Cardiac muscle cell (in vitro differentiated cells and primary cell): ENCODE measurements around the gene DPH2. TPM values are rescaled to one million over a fixed set of nuclear protein-coding genes. Genes with fewer than 3 reads are reported as not detected.

ENCODE experiments used
- DNase-seq, 2 donors: peaks; one replicate each; pipeline versions ENCODE4 v3.0.0 to v3.0.0-alpha.2; 2010 to 2017; ENCODE audit warnings: low read depth in 1 of 2, low spot score in 1 of 2
- H3K27ac ChIP-seq: fragments of 200-600 bp; sonication (generic); 2 replicates; pipeline ENCODE4 v1.5.1; 2016
- H3K27me3 ChIP-seq: fragments of 200-600 bp; sonication (generic); 2 replicates; pipeline ENCODE4 v1.6.0; 2016; ENCODE audit warnings: control low read depth
- H3K36me3 ChIP-seq: fragments of 200-600 bp; sonication (generic); 2 replicates; pipeline ENCODE4 v1.5.1; 2016; ENCODE audit warnings: control low read depth
- H3K4me1 ChIP-seq: fragments of 200-600 bp; sonication (generic); 2 replicates; pipeline ENCODE4 v1.8.1; 2017; ENCODE audit warnings: low read depth, mild to moderate bottlenecking, mixed run types
- H3K4me3 ChIP-seq: fragments of 200-600 bp; sonication (generic); 2 replicates; pipeline ENCODE4 v1.5.1; 2016; ENCODE audit warnings: mild to moderate bottlenecking
- H3K9me3 ChIP-seq: fragments of 200-600 bp; sonication (generic); 2 replicates; pipeline ENCODE4 v1.5.1; 2017; ENCODE audit warnings: low read depth, mild to moderate bottlenecking, control low read depth
- polyA plus RNA-seq: library from polyadenylated mRNA; unstranded; fragments of >200 nt; fragmentation: Nextera tagmentation; extraction: Ambion mirVana; gene quantifications from 2 replicates; pipeline ENCODE4 v1.2.1, GENCODE V29; 2016
- total RNA-seq: library from RNA; depleted of rRNA; stranded (reverse); fragments of >200 nt; gene quantifications from 2 replicates; pipeline ENCODE4 v1.2.3, GENCODE V29; 2016
- TF ChIP-seq, protein P1 (sequence below): IDR thresholded peaks from 2 replicates; pipeline ENCODE4 v1.5.1; 2012; ENCODE audit warnings: low read depth, mild to moderate bottlenecking, low read length

The DPH2 gene
- total and polyA plus RNA-seq, 2 experiments from 2014 or later, result 20.7 to 21.5 TPM

DNA sequence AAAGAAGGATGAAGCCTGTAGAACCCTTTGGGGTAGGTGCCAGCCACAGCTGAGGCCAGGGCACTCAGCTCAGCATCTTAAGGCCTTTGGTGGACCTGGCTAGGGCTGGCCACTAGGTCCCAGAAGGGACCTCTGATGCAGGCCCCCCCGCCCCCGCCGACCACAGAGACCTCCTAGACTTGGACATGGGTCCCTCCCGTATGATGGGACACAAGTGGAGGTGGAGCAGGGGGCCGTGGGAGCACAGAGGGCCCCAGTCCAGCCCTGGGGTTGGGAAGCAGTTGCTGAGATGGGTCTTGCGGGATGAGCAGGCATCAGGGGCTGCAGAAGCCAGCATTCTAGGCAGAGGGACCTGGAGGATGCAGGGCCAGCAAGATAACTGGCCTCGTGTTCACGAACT is 12.4 kb downstream of the DPH2 start:
- H3K36me3 ChIP-seq, result peaks cover 7% of the 10 kb centered on the region
- H3K4me1 ChIP-seq, result no peaks in the 10 kb centered on the region
- H3K27ac ChIP-seq, result no peak overlapping the region
- H3K27me3 ChIP-seq, result no peaks in the 10 kb centered on the region
- no peaks in the 10 kb centered on the region for H3K9me3 ChIP-seq
- TF ChIP-seq, protein P1, sequence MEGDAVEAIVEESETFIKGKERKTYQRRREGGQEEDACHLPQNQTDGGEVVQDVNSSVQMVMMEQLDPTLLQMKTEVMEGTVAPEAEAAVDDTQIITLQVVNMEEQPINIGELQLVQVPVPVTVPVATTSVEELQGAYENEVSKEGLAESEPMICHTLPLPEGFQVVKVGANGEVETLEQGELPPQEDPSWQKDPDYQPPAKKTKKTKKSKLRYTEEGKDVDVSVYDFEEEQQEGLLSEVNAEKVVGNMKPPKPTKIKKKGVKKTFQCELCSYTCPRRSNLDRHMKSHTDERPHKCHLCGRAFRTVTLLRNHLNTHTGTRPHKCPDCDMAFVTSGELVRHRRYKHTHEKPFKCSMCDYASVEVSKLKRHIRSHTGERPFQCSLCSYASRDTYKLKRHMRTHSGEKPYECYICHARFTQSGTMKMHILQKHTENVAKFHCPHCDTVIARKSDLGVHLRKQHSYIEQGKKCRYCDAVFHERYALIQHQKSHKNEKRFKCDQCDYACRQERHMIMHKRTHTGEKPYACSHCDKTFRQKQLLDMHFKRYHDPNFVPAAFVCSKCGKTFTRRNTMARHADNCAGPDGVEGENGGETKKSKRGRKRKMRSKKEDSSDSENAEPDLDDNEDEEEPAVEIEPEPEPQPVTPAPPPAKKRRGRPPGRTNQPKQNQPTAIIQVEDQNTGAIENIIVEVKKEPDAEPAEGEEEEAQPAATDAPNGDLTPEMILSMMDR, result no peak
- DNase-seq, result no peak
- no peak overlapping the region for H3K4me3 ChIP-seq

DNA sequence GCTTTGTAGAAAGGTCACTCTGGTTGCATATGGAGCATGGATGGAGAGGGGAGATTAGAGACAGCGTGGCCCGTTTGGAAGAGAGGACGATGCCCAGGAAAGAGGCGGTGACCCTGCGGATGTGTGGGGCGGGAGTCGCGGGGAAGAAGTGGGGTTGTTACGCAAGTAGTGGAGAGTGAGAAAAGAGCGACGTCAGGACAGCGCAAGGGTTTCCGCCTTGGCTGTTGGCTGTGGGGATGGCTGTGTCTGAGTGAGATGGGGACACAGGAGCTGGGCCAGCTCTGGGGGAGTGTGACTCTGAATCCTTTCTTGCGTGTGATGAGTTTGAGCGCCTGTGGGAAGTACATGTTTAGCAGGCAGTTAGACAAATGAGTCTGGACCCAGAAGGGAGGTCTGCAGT is 13.0 kb downstream of the DPH2 start:
- DNase-seq, result no peak
- Histone ChIP-seq H3K27me3 (no peaks in the 10 kb centered on the region), H3K9me3 (no peaks in the 10 kb centered on the region), H3K36me3 (peaks cover 2% of the 10 kb centered on the region), H3K4me3 (no peak overlapping the region), H3K27ac (no peak overlapping the region), H3K4me1 (no peaks in the 10 kb centered on the region)
- TF ChIP-seq, protein P1, result no peak

DNA sequence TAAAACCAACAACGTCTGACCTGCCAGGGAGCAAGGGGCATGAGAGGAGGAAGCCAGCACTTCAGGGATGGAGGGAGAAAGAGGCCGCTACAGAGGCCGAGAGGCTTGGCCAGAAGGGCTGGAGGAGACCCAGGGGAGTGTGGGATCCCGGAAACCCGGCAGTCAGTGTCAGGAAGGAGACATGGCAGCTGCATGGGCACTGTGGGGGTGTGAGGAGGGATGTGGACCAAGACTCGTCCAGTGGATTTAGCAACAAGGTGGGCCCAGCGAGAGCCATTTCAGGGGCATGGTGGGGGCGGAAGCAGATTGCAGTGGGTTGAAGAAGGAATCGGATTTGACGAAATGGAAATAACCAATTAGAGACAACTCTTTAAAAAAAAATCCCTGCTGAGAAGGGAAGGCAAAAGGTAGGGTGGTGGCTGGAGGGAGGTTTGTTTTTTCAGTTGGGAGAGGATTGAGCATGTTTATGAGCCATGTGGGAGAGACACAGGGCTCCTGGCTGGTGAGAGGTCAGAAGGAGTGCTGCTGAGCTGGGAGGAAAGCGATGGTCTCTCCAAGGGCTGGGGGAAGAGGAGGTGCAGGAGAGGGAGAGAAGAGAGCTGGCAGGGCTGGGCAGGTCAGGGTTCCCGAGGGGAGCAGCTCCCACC is 13.6 kb downstream of the DPH2 start:
- no peaks in the 10 kb centered on the region for H3K4me1 ChIP-seq
- H3K27ac ChIP-seq, result no peak overlapping the region
- no peak for DNase-seq
- TF ChIP-seq, protein P1, result no peak
- H3K36me3 ChIP-seq, result no peaks in the 10 kb centered on the region
- no peaks in the 10 kb centered on the region for H3K27me3 ChIP-seq
- H3K9me3 ChIP-seq, result no peaks in the 10 kb centered on the region
- H3K4me3 ChIP-seq, result no peak overlapping the region

DNA sequence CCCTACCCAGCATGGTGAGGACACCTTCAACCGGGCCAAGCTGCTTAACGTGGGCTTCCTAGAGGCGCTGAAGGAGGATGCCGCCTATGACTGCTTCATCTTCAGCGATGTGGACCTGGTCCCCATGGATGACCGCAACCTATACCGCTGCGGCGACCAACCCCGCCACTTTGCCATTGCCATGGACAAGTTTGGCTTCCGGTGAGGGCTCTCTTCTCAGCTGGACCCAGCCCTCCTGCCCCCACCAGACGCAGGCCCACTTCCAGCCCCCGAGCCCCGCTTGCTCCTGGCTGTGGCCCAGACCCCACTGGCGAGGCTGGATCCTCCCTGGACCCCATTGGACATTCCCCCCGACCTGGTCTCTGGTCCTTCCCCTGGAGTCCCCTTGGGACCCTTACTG is 15.0 kb downstream of the DPH2 start:
- no peaks in the 10 kb centered on the region for H3K4me1 ChIP-seq
- H3K27me3 ChIP-seq, result no peaks in the 10 kb centered on the region
- no peaks in the 10 kb centered on the region for H3K9me3 ChIP-seq
- TF ChIP-seq, protein P1, result no peak
- H3K4me3 ChIP-seq, result no peak overlapping the region
- DNase-seq, result no peak
- no peak overlapping the region for H3K27ac ChIP-seq
- H3K36me3 ChIP-seq, result no peaks in the 10 kb centered on the region

DNA sequence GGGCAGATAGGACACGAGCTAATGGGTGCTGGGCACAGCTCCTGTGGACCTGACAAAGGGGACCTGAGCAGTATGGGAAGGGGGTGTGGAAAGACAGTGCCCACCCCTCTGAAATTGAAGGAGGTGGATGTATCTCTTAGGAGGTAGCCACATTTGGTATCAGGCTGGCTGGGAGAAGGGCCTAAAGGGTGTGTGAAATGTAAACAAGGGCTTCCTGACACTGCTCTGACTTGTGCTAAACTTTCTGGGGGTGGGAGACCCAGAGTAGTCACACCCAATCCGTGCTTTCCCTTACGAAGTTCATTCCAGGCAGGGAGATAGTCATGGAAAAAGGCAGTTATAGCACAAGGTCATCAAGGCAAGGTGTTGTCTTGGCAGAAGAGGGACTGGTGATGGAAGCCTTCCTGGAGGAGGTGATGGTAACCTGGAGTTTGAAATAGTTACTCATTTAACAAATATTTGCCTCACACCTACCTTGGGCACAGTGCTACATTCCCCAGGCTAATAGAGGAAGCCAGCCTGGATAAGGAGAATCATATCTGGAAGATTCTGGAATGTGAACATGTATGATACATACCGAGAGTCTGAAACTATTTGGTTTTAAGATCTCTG is 16.3 kb downstream of the DPH2 start:
- H3K27ac ChIP-seq, result no peak overlapping the region
- no peak for DNase-seq
- no peak overlapping the region for H3K4me3 ChIP-seq
- H3K36me3 ChIP-seq, result no peaks in the 10 kb centered on the region
- no peaks in the 10 kb centered on the region for H3K27me3 ChIP-seq
- no peaks in the 10 kb centered on the region for H3K4me1 ChIP-seq
- TF ChIP-seq, protein P1, result no peak
- no peaks in the 10 kb centered on the region for H3K9me3 ChIP-seq
